Measurements from ENCODE around the gene NDUFA13.

GRCh38 chr19:19499272-19499995 is 16.6 kb upstream of the NDUFA13 start:
- TF ChIP-seq, protein P1, sequence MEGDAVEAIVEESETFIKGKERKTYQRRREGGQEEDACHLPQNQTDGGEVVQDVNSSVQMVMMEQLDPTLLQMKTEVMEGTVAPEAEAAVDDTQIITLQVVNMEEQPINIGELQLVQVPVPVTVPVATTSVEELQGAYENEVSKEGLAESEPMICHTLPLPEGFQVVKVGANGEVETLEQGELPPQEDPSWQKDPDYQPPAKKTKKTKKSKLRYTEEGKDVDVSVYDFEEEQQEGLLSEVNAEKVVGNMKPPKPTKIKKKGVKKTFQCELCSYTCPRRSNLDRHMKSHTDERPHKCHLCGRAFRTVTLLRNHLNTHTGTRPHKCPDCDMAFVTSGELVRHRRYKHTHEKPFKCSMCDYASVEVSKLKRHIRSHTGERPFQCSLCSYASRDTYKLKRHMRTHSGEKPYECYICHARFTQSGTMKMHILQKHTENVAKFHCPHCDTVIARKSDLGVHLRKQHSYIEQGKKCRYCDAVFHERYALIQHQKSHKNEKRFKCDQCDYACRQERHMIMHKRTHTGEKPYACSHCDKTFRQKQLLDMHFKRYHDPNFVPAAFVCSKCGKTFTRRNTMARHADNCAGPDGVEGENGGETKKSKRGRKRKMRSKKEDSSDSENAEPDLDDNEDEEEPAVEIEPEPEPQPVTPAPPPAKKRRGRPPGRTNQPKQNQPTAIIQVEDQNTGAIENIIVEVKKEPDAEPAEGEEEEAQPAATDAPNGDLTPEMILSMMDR (IDR thresholded peaks at IDR 0.05), result no peak
- no peak for TF ChIP-seq MXI1 (IDR thresholded peaks at IDR 0.05; ENCODE audit: low read depth, low read length)
- TF ChIP-seq RXRA (IDR thresholded peaks at IDR 0.05; ENCODE audit: borderline replicate concordance, low read depth), result no peak
- no peak for TF ChIP-seq MAX (IDR thresholded peaks at IDR 0.05; ENCODE audit: low read depth)
- TF ChIP-seq EZH2phosphoT487 (IDR thresholded peaks at IDR 0.05; ENCODE audit: borderline replicate concordance, low read depth), result no peak
- TF ChIP-seq PBX3 (IDR thresholded peaks at IDR 0.05), result no peak
- TF ChIP-seq EP300 (IDR thresholded peaks at IDR 0.05; ENCODE audit: borderline replicate concordance in 1 of 2, low read depth in 1 of 2, low read length in 1 of 2), result no peak
- TF ChIP-seq GABPA (IDR thresholded peaks at IDR 0.05; ENCODE audit: low read depth), result no peak
- no peak for TF ChIP-seq NRF1 (IDR thresholded peaks at IDR 0.05; ENCODE audit: low read depth, low read length)
- TF ChIP-seq ZBTB33 (IDR thresholded peaks at IDR 0.05; ENCODE audit: borderline replicate concordance, low read depth), result no peak
- TF ChIP-seq REST (IDR thresholded peaks at IDR 0.05; ENCODE audit: low read depth, low read length), result no peak
- TF ChIP-seq POLR2AphosphoS5 (IDR thresholded peaks at IDR 0.05; ENCODE audit: low read depth, low read length), result no peak

Data from SK-N-SH (cell line).